GM19395 (cell line): ENCODE results near the gene EEIG2.

ENCODE experiments used
- ATAC-seq: cut with Tn5 transposase; IDR thresholded peaks from one replicate; pipeline ENCODE4 v1.9.1; 2021; ENCODE audit warnings: mild to moderate bottlenecking, moderate library complexity; ENCODE audit not compliant: unreplicated experiment

The EEIG2 gene

GRCh38 chr1:108575375-108575774 lies 15.5 kb downstream of the EEIG2 start:
- ATAC-seq, result no peak

GRCh38 chr1:108583757-108584427 lies 24.0 kb downstream of the EEIG2 start:
- ATAC-seq, result no peak

GRCh38 chr1:108584428-108584856 lies 24.5 kb downstream of the EEIG2 start:
- ATAC-seq, result no peak

GRCh38 chr1:108585313-108585712 lies 25.4 kb downstream of the EEIG2 start:
- ATAC-seq, result no peak

- no peak for ATAC-seq
These were observed 30.5 kb downstream of the EEIG2 start for GRCh38 chr1:108590441-108590840.

GRCh38 chr1:108590957-108591356 lies 31.1 kb downstream of the EEIG2 start:
- no peak for ATAC-seq

- ATAC-seq, result no peak
These were observed 31.6 kb downstream of the EEIG2 start for GRCh38 chr1:108591466-108591865.

GRCh38 chr1:108592030-108592759 lies 32.3 kb downstream of the EEIG2 start:
- peak; percentile 68 for ATAC-seq

GRCh38 chr1:108593448-108593847 lies 33.5 kb downstream of the EEIG2 start:
- no peak for ATAC-seq

GRCh38 chr1:108595507-108595906 lies 35.6 kb downstream of the EEIG2 start:
- no peak for ATAC-seq

GRCh38 chr1:108597041-108597440 lies 37.1 kb downstream of the EEIG2 start:
- ATAC-seq, result no peak

GRCh38 chr1:108598340-108598739 lies 38.4 kb downstream of the EEIG2 start:
- no peak for ATAC-seq

GRCh38 chr1:108600504-108600903 lies 40.6 kb downstream of the EEIG2 start:
- ATAC-seq, result no peak

GRCh38 chr1:108601708-108602410 lies 42.0 kb downstream of the EEIG2 start:
- no peak for ATAC-seq

- no peak for ATAC-seq
These were observed 45.7 kb downstream of the EEIG2 start for GRCh38 chr1:108605633-108606032.

- ATAC-seq, result no peak
These were observed 46.6 kb downstream of the EEIG2 start for GRCh38 chr1:108606478-108606877.

- no peak for ATAC-seq
These were observed 49.7 kb downstream of the EEIG2 start for GRCh38 chr1:108609483-108610049.
